Fibroblast of pulmonary artery (primary cell): ENCODE data around the gene CENPO.

Experiments
- DNase-seq: peaks from one replicate; pipeline ENCODE4 v3.0.0-alpha.2; 2010; ENCODE audit warnings: low read depth
- H3K4me3 ChIP-seq: replicated peaks from 2 replicates; pipeline ENCODE4 v1.5.1; 2011; ENCODE audit warnings: low read depth, mild to moderate bottlenecking, control low read depth, low read length, moderate library complexity
- CTCF ChIP-seq: IDR thresholded peaks from 2 replicates; pipeline ENCODE4 v1.5.1; 2011; ENCODE audit warnings: mild to moderate bottlenecking, control low read depth, low read length, inconsistent platforms; ENCODE audit errors: missing control alignments

CENPO gene

GRCh38 chr2:24838541-24838940, 45.3 kb downstream of the CENPO start:
- no peak for DNase-seq
- H3K4me3 ChIP-seq, result no peak overlapping the region
- TF ChIP-seq CTCF, result no peak

GRCh38 chr2:24839729-24840128, 46.5 kb downstream of the CENPO start:
- no peak for DNase-seq
- H3K4me3 ChIP-seq, result no peak overlapping the region
- no peak for TF ChIP-seq CTCF

GRCh38 chr2:24840164-24840869, 47.1 kb downstream of the CENPO start:
- TF ChIP-seq CTCF, result no peak
- no peak for DNase-seq
- no peak overlapping the region for H3K4me3 ChIP-seq

- no peak overlapping the region for H3K4me3 ChIP-seq
- DNase-seq, result no peak
- TF ChIP-seq CTCF, result no peak
Measured at GRCh38 chr2:24840962-24841945, 48.0 kb downstream of the CENPO start.

- TF ChIP-seq CTCF, result no peak
- no peak overlapping the region for H3K4me3 ChIP-seq
- no peak for DNase-seq
Measured at GRCh38 chr2:24842081-24843050, 49.1 kb downstream of the CENPO start.

- no peak for DNase-seq
- no peak for TF ChIP-seq CTCF
- no peak overlapping the region for H3K4me3 ChIP-seq
Measured at GRCh38 chr2:24843330-24843860, 50.2 kb downstream of the CENPO start.
